Mucosa of descending colon (tissue), 3 donors: Measurements from ENCODE around the gene GALNT5. TPM values are rescaled to one million over a fixed set of nuclear protein-coding genes. Genes with fewer than 3 reads are reported as not detected.

ENCODE experiments used
- ATAC-seq: fragments of 200-7000 bp; cut with Tn5 transposase; one replicate; pipeline ENCODE4 v1.9.1; 2020; ENCODE audit warnings: mild to moderate bottlenecking, moderate library complexity
- DNase-seq, 3 donors: peaks; one replicate each; pipeline ENCODE4 v3.0.0-alpha.2; 2020
- H3K36me3 ChIP-seq: fragments of 200-600 bp; one replicate; pipeline ENCODE4 v1.8.0; 2021; ENCODE audit warnings: low read depth, mild to moderate bottlenecking
- H3K4me1 ChIP-seq: fragments of 200-600 bp; one replicate; pipeline ENCODE4 v1.8.0; 2021; ENCODE audit warnings: low read depth, mild to moderate bottlenecking
- H3K4me3 ChIP-seq: fragments of 200-600 bp; one replicate; pipeline ENCODE4 v1.8.0; 2021; ENCODE audit warnings: mild to moderate bottlenecking
- H3K9me3 ChIP-seq: fragments of 200-600 bp; one replicate; pipeline ENCODE4 v1.8.0; 2021; ENCODE audit warnings: mild to moderate bottlenecking
- CTCF ChIP-seq: fragments of 200-600 bp; IDR thresholded peaks from one replicate; pipeline ENCODE4 v1.8.0; 2022; ENCODE audit warnings: antibody characterized with exemption, mild to moderate bottlenecking
- intact Hi-C, 2 donors: fragments of 100-400 bp; cut with DNase I in 1 of 2; cut with micrococcal nuclease in 1 of 2; formaldehyde crosslinking; loops; one replicate each; pipeline versions ENCODE4 v1.11.0 to v1.11.1; 2022; cut with DNase I, micrococcal nuclease
- total RNA-seq, 3 donors: library from RNA; stranded (reverse); fragmentation: NEBNext Ultra II Directional in 2 of 3; extraction: Animal tissue kit (Norgen Biotek cat#: 25700) in 2 of 3; gene quantifications; one replicate each; pipeline versions ENCODE4 v1.2.1 to v1.2.4, GENCODE V29; 2021 to 2023
- donor health status: DM: no; HTN: no; CAD: no; lungs with moderate emphysema.
- donor health status: DM: no; HTN: no; CAD: no.
- donor health status: DM: no; HTN: yes; CAD: no.

The GALNT5 gene
- total RNA-seq, 3 donors from 2014 or later: 16.5 to 46.1 (median 45.5) TPM

DNA sequence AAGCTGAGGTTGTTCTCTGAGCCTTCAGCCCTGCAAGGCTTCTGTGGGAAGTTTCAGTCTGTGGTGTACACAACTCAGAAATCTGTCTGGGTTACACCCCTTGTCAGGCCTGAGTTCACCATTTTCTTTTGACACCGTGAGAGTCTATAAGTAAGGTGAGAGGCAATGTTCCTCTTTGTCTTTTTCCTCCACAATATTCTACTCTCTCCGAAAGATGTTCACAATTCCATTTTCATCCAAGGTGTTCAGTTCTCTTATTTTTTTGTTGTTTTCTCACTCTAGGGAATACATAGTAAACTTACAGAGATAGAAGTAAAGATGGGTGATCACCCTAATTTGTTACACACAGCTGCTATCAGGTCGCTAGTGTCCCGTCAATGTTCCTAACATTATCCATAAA, 64.9 kb downstream of the GALNT5 start:
- Histone ChIP-seq H3K4me1 (peaks cover 2% of the 10 kb centered on the region), H3K4me3 (no peak overlapping the region), H3K9me3 (no peaks in the 10 kb centered on the region), H3K36me3 (no peaks in the 10 kb centered on the region)
- intact Hi-C loops: no loop called here
- DNase-seq (no peak), ATAC-seq (no peak)
- TF ChIP-seq CTCF: no peak

- DNase-seq (no peak), ATAC-seq (no peak)
- intact Hi-C loops: no loop called here
- Histone ChIP-seq H3K4me3 (no peak overlapping the region), H3K4me1 (peaks cover 10% of the 10 kb centered on the region), H3K36me3 (no peaks in the 10 kb centered on the region), H3K9me3 (no peaks in the 10 kb centered on the region)
- TF ChIP-seq CTCF: no peak
Observed at GRCh38 chr2:157324331-157324843, 66.9 kb downstream of the GALNT5 start.

DNA sequence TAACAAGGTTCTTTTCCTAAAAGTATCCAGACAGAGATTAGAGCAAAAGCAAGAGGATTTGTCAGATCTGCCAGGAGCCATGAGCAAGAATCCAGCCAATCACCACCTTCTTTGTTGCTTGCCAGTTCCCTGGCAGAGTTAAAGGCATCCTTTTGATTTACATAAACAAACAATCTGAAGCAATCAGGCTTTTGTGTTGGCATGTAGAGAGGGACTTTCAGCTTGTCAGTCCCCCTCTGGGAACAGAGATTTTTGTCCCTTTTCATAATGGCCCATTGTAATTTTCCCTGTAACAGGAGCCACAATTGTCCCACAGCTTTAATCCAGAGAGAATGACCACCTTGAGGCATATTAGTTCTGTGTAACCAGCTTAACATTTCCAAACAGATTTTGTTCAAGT, 68.3 kb downstream of the GALNT5 start, which contains the start of gene ERMN:
Gene ERMN, minus strand, starts transcription at position 39 of the 400 bp plus-strand sequence. CDS start 182 bp downstream, outside the sequence.
- no peaks in the 10 kb centered on the region for H3K9me3 ChIP-seq
- no peak for TF ChIP-seq CTCF
- DNase-seq (no peak), ATAC-seq (no peak)
- H3K4me1 ChIP-seq: peaks cover 10% of the 10 kb centered on the region
- H3K4me3 ChIP-seq: no peak within 1 kb of the TSS
- H3K36me3 ChIP-seq: no peaks in the 10 kb centered on the region
- intact Hi-C loops: no loop called here

DNA sequence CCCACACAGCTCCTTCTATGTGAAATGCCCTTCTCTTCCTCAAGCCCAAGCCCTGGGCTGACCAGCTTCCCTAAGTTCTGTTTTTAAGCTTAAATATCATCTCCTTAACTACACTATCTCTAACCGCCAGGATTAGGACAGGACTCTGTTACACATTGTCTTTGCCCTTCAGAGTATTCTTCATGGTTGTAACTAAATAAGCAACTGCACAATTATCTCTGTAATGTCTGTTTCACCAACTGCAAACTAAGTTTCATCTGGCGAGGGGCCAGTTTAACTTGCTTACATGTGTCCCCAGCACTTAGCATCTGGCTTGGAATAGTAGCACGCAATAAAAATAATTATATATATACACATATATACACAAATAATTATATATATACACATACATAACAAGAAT, 69.2 kb downstream of the GALNT5 start:
- Histone ChIP-seq H3K36me3 (no peaks in the 10 kb centered on the region), H3K9me3 (no peaks in the 10 kb centered on the region), H3K4me3 (no peak overlapping the region), H3K4me1 (peaks cover 10% of the 10 kb centered on the region)
- intact Hi-C loops: no loop called here
- TF ChIP-seq CTCF: no peak
- DNase-seq (no peak), ATAC-seq (no peak)

DNA sequence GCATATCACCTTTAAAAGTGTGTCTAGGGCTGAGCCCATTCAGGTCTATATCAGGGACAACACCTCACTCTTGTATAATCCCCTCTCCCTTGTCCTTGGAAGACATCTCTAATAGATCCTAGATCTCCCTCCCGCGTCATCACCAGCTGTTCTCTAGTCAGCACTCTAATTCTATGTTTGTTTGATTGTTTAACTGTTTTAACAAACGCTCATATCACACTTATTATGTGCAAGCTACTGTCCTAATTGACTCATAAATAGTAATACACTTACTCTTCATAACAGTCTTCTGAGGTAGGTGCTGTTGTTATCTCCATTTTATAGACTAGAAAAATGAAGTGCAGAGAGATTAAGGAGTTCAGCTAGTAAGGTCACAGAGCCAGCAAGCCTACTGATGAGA, 69.7 kb downstream of the GALNT5 start:
- peaks cover 10% of the 10 kb centered on the region for H3K4me1 ChIP-seq
- no peaks in the 10 kb centered on the region for H3K36me3 ChIP-seq
- ATAC-seq (no peak), DNase-seq (no peak)
- no peak overlapping the region for H3K4me3 ChIP-seq
- H3K9me3 ChIP-seq: no peaks in the 10 kb centered on the region
- no peak for TF ChIP-seq CTCF
- intact Hi-C loops: no loop called here
